ENCODE measurements around the gene DVL1.

DNA sequence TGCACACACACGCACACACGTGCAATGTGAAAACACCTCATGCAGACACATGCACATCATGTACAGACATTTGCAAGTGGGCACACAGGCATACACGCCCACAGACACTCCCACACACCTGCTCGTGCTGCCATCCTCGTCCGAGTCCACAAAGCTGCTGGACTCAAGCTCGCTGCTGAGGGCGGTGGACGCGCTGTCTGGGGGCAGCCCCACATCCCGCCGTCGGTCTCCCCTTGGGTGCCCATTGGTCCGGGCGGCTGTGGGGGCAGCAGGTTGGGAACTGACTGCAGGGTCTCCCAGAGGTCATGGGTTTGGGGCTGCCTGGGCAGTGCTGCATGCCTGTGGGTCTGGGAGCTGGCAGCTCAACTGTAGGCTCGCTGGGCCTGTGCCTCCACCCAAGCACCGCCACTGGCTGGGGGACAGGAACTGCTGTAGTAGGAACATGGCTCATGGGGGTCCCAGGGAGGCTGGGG, 7.6 kb downstream of the DVL1 start:
- no peak for TF ChIP-seq ATF2 (CRISPR knock-in tag; IDR thresholded peaks at IDR 0.05; ENCODE audit: borderline replicate concordance, low read depth)
- no peak for TF ChIP-seq ZNF263 (CRISPR knock-in tag; IDR thresholded peaks at IDR 0.05; ENCODE audit: low read depth)
- TF ChIP-seq, protein P1, sequence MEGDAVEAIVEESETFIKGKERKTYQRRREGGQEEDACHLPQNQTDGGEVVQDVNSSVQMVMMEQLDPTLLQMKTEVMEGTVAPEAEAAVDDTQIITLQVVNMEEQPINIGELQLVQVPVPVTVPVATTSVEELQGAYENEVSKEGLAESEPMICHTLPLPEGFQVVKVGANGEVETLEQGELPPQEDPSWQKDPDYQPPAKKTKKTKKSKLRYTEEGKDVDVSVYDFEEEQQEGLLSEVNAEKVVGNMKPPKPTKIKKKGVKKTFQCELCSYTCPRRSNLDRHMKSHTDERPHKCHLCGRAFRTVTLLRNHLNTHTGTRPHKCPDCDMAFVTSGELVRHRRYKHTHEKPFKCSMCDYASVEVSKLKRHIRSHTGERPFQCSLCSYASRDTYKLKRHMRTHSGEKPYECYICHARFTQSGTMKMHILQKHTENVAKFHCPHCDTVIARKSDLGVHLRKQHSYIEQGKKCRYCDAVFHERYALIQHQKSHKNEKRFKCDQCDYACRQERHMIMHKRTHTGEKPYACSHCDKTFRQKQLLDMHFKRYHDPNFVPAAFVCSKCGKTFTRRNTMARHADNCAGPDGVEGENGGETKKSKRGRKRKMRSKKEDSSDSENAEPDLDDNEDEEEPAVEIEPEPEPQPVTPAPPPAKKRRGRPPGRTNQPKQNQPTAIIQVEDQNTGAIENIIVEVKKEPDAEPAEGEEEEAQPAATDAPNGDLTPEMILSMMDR (IDR thresholded peaks at IDR 0.05): no peak
- TF ChIP-seq SP1 (CRISPR knock-in tag; conservative IDR thresholded peaks at IDR 0.05): no peak
- TF ChIP-seq AFF4 (CRISPR knock-in tag; IDR thresholded peaks at IDR 0.05; ENCODE audit: borderline replicate concordance): no peak
- TF ChIP-seq FOXK1 (CRISPR knock-in tag; IDR thresholded peaks at IDR 0.05): no peak
- TF ChIP-seq ATF3 (CRISPR knock-in tag; conservative IDR thresholded peaks at IDR 0.05): no peak; the same call in 1 of the 2 replicates
- no peak for TF ChIP-seq NR2C2 (CRISPR knock-in tag; IDR thresholded peaks at IDR 0.05)

Data from WTC11 (cell line).